Measurements from ENCODE around the gene TNFRSF1A. TPM values are rescaled to one million over a fixed set of nuclear protein-coding genes. Genes with fewer than 3 reads are reported as not detected.

Gene TNFRSF1A
- total RNA-seq, 1 donor from 2014 or later = 125 TPM

GRCh38 chr12:6321905-6322304 lies 20.0 kb downstream of the TNFRSF1A start:
- Mint-ChIP-seq H3K27me3 (ENCODE audit: unreplicated experiment) (peaks cover 21% of the 10 kb centered on the region), H3K4me3 (ENCODE audit: unreplicated experiment) (no peak overlapping the region)
- no peak for TF ChIP-seq CTCF (IDR thresholded peaks at IDR 0.05; ENCODE audit: unreplicated experiment)

GRCh38 chr12:6319446-6319845 lies 22.4 kb downstream of the TNFRSF1A start:
- Mint-ChIP-seq H3K36me3 (ENCODE audit: low read depth, unreplicated experiment) (peaks cover 8% of the 10 kb centered on the region), H3K9me3 (ENCODE audit: unreplicated experiment) (no peaks in the 10 kb centered on the region), H3K4me3 (ENCODE audit: unreplicated experiment) (no peak overlapping the region), H3K4me1 (ENCODE audit: unreplicated experiment) (peaks cover 48% of the 10 kb centered on the region), H3K27me3 (ENCODE audit: unreplicated experiment) (peaks cover 18% of the 10 kb centered on the region), H3K27ac (ENCODE audit: unreplicated experiment) (no peak overlapping the region)
- no peak for DNase-seq (ENCODE audit: low spot score)
- no peak for TF ChIP-seq CTCF (IDR thresholded peaks at IDR 0.05; ENCODE audit: unreplicated experiment)

More at GRCh38 chr12:6321905-6322304, 20.0 kb downstream of the TNFRSF1A start:
- H3K27ac Mint-ChIP-seq (ENCODE audit: unreplicated experiment) = peak overlapping the region; percentile 98
- H3K9me3 Mint-ChIP-seq (ENCODE audit: unreplicated experiment) = no peaks in the 10 kb centered on the region
- H3K36me3 Mint-ChIP-seq (ENCODE audit: low read depth, unreplicated experiment) = peaks cover 12% of the 10 kb centered on the region
- H3K4me1 Mint-ChIP-seq (ENCODE audit: unreplicated experiment) = peaks cover 70% of the 10 kb centered on the region
- no peak for DNase-seq (ENCODE audit: low spot score)

DNA sequence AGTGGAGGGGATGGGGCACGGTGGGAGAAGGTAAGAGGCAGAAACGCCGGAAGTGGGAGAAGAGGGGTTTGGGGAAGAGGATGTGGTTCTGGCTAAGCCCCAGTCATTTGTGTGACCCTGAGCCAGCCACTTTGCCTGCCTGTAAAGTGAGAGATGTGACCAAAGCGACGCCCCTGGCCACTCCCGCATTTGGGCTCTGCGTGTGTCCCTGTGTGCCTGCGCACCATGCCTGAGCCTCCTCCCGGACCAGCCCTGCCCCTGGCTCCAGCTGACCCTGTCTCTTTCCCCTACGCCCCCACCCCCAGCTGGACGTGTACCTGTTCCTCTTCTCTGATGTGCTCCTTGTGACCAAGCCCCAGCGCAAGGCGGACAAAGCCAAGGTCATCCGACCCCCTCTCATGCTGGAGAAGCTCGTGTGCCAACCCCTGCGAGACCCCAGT lies 23.4 kb downstream of the TNFRSF1A start:
- Mint-ChIP-seq H3K9me3 (ENCODE audit: unreplicated experiment) (no peaks in the 10 kb centered on the region), H3K4me1 (ENCODE audit: unreplicated experiment) (peaks cover 40% of the 10 kb centered on the region), H3K36me3 (ENCODE audit: low read depth, unreplicated experiment) (peaks cover 8% of the 10 kb centered on the region), H3K4me3 (ENCODE audit: unreplicated experiment) (no peak overlapping the region), H3K27ac (ENCODE audit: unreplicated experiment) (peak overlapping the region; percentile 24), H3K27me3 (ENCODE audit: unreplicated experiment) (peaks cover 16% of the 10 kb centered on the region)
- no peak for TF ChIP-seq CTCF (IDR thresholded peaks at IDR 0.05; ENCODE audit: unreplicated experiment)
- no peak for DNase-seq (ENCODE audit: low spot score)

DNA sequence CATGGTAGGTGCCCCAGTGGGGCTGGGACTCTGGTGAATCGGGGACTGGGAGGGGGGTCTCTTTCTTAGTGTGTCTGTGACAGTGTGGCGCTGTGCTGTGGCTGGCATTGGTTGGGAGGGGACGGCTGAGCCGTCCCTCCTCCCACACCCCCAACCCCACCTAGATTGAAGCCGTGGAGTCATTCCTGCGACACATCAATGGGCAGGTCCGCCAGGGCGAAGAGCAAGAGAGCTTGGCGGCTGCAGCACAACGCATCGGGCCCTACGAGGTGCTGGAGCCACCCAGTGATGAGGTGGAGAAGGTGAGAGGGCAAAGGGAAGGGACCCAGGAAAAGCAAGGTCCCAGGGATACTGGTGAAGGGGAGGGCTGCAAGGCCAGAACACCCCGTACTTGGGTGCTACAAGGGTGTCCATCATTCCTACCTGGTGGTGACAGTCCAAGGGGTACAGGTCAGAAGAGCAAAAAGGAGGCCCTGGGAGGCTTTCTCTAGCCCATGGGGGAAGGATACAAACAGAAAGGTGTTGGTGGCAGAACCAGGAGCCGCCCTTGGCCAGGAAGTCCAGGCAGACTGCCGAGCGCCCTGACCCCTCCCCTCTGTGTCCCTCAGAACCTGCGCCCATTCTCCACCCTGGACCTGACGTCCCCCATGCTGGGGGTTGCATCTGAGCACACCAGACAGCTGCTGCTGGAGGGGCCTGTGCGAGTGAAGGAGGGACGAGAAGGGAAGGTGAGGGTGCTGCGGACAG lies 24.0 kb downstream of the TNFRSF1A start:
- Mint-ChIP-seq H3K9me3 (ENCODE audit: unreplicated experiment) (no peaks in the 10 kb centered on the region), H3K27me3 (ENCODE audit: unreplicated experiment) (peaks cover 14% of the 10 kb centered on the region), H3K4me1 (ENCODE audit: unreplicated experiment) (peaks cover 34% of the 10 kb centered on the region), H3K36me3 (ENCODE audit: low read depth, unreplicated experiment) (peaks cover 8% of the 10 kb centered on the region), H3K4me3 (ENCODE audit: unreplicated experiment) (peak overlapping the region; percentile 47), H3K27ac (ENCODE audit: unreplicated experiment) (no peak overlapping the region)
- DNase-seq (ENCODE audit: low spot score) = no peak
- TF ChIP-seq CTCF (IDR thresholded peaks at IDR 0.05; ENCODE audit: unreplicated experiment) = no peak

DNA sequence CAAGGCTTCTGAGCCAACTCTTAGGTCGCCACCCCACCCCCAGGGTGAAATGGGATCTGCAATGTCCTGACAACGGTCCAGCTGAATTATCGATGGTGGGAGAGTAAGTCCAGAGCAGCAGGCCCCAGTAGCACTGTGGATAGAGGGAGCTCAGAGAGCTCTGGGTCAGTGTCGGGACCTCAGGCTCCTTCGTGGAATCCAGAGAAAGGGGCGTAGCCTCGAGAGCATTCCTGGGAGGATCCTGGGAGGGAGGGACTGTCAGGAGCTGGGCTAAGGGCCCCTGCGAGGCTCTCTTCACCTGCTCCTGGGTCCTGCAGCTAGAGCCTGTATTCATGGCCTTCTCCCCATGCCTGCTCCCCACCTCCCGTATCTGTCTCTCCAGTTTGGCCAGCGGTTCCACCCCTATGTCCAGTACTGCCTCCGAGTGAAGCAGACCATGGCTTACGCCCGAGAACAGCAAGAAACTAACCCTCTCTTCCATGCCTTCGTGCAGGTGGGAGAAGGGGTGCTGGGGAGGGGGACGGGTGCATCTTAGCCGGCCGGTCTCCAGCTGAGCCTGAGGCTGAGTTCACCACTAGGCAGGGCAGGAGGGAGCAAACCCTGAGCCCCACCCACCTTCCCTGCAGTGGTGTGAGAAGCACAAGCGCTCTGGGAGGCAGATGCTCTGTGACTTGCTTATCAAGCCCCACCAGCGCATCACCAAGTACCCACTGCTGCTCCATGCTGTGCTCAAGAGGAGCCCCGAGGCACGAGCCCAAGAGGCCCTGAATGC lies 24.8 kb downstream of the TNFRSF1A start:
- no peak for TF ChIP-seq CTCF (IDR thresholded peaks at IDR 0.05; ENCODE audit: unreplicated experiment)
- peaks cover 28% of the 10 kb centered on the region for H3K4me1 Mint-ChIP-seq (ENCODE audit: unreplicated experiment)
- peaks cover 13% of the 10 kb centered on the region for H3K27me3 Mint-ChIP-seq (ENCODE audit: unreplicated experiment)
- DNase-seq (ENCODE audit: low spot score) = no peak
- peaks cover 8% of the 10 kb centered on the region for H3K36me3 Mint-ChIP-seq (ENCODE audit: low read depth, unreplicated experiment)
- no peak overlapping the region for H3K27ac Mint-ChIP-seq (ENCODE audit: unreplicated experiment)
- H3K4me3 Mint-ChIP-seq (ENCODE audit: unreplicated experiment) = no peak overlapping the region
- H3K9me3 Mint-ChIP-seq (ENCODE audit: unreplicated experiment) = no peaks in the 10 kb centered on the region
